Esophagus squamous epithelium (tissue), 5 donors: ENCODE results near the gene ZNF469. TPM values are rescaled to one million over a fixed set of nuclear protein-coding genes. Genes with fewer than 3 reads are reported as not detected.

Experiments used
- DNase-seq: peaks from one replicate; lab custom pipeline; 2025; lab: John Stamatoyannopoulos, UW
- H3K27ac ChIP-seq, 4 donors: fragments of 200-600 bp; sonication (generic); one replicate each; pipeline ENCODE4 v1.5.1; 2016 to 2019; ENCODE audit warnings: mild to moderate bottlenecking in 1 of 4
- H3K27me3 ChIP-seq, 4 donors: fragments of 200-600 bp; sonication (generic); 1 replicate in 3 of 4; 2 replicates in 1 of 4; pipeline versions ENCODE4 v1.5.1 to v1.6.0; 2017 to 2021; ENCODE audit warnings: antibody characterized with exemption in 1 of 4
- H3K36me3 ChIP-seq, 3 donors: fragments of 200-600 bp; sonication (generic); one replicate each; pipeline ENCODE4 v1.5.1; 2016 to 2019
- H3K4me1 ChIP-seq, 3 donors: fragments of 200-600 bp; sonication (generic); one replicate each; pipeline ENCODE4 v1.5.1; 2017 to 2019
- H3K4me3 ChIP-seq, 4 donors: fragments of 200-600 bp; sonication (generic); 1 replicate in 3 of 4; 2 replicates in 1 of 4; pipeline ENCODE4 v1.5.1; 2016 to 2019; ENCODE audit warnings: mild to moderate bottlenecking in 2 of 4, moderate library complexity in 1 of 4
- H3K9me3 ChIP-seq, 3 donors: fragments of 200-600 bp; sonication (generic); one replicate each; pipeline ENCODE4 v1.5.1; 2016 to 2019
- CTCF ChIP-seq, 6 experiments: fragments of 450-650 bp in 4 of 6; fragments of 200-600 bp in 2 of 6; sonication (generic) in 2 of 6; IDR thresholded peaks; one replicate each; pipeline ENCODE4 v1.5.1; 2016 to 2019; ENCODE audit warnings: antibody characterized with exemption in 6 of 6, mild to moderate bottlenecking in 4 of 6, moderate library complexity in 4 of 6
- POLR2A ChIP-seq, 4 donors: fragments of 450-650 bp; IDR thresholded peaks; one replicate each; pipeline ENCODE4 v1.6.1; 2017; ENCODE audit warnings: antibody characterized with exemption in 4 of 4, mild to moderate bottlenecking in 4 of 4, moderate library complexity in 3 of 4
- WGBS, 2 donors: methylation state at CpG; one replicate each; pipeline ENCODE4 v1.1.5; 2018; 5-methylcytosine and 5-hydroxymethylcytosine counted together
- intact Hi-C: fragments of 100-400 bp; cut with DNase I; formaldehyde crosslinking; loops from one replicate; pipeline ENCODE4 v1.15.0; 2022
- total RNA-seq, 4 donors: library from RNA; depleted of rRNA; stranded (reverse); fragments of >200 nt; gene quantifications; one replicate each; pipeline ENCODE4 v1.1.0, GENCODE V29; 2016
- donor health status: DM: yes; HTN: yes; CAD: no.

Gene ZNF469
- total RNA-seq, 4 donors from 2014 or later: 0.26 to 0.57 (median 0.35) TPM

- H3K4me1 ChIP-seq: peaks cover 3 to 29% (median 8%) of the 10 kb centered on the region in 3 donors
Measured at GRCh38 chr16:88385831-88386815, 3.4 kb downstream of the ZNF469 start.

GRCh38 chr16:88387180-88387765, 4.5 kb downstream of the ZNF469 start:
- Histone ChIP-seq H3K36me3 (no peaks in the 10 kb centered on the region), H3K9me3 (no peaks in the 10 kb centered on the region), H3K4me3 (no peak overlapping the region), H3K27ac (peak overlapping the region in 1 of 4 donors; percentile 49), H3K27me3 (peaks cover 0 to 97% (median 10%) of the 10 kb centered on the region in 4 donors), H3K4me1 (peaks cover 3 to 29% (median 8%) of the 10 kb centered on the region in 3 donors)
- WGBS, 2 donors: 91% methylated on average over 5 of the region's 29 CpGs; no CpG with 5 or more reads in 1 of the 2 donors
- no peak for DNase-seq
- intact Hi-C loops: no loop called here
- TF ChIP-seq CTCF (IDR thresholded peaks at IDR 0.05) (no peak), POLR2A (IDR thresholded peaks at IDR 0.05) (no peak)

More at GRCh38 chr16:88385831-88386815, 3.4 kb downstream of the ZNF469 start:
- 81 to 85% methylated on average over 24 to 26 of the region's 31 CpGs for WGBS, 2 donors
- DNase-seq: no peak
- no peak for TF ChIP-seq CTCF (IDR thresholded peaks at IDR 0.05)
- TF ChIP-seq POLR2A (IDR thresholded peaks at IDR 0.05): no peak
- Histone ChIP-seq H3K27ac (no peak overlapping the region), H3K9me3 (no peaks in the 10 kb centered on the region), H3K36me3 (no peaks in the 10 kb centered on the region), H3K27me3 (peaks cover 0 to 100% (median 10%) of the 10 kb centered on the region in 4 donors), H3K4me3 (no peak overlapping the region)
- intact Hi-C loops: no loop called here

- peaks cover 3 to 23% (median 8%) of the 10 kb centered on the region in 3 donors for H3K4me1 ChIP-seq
- H3K9me3 ChIP-seq: no peaks in the 10 kb centered on the region
- no peak for DNase-seq
- intact Hi-C loops: no loop called here
- peaks cover 0 to 97% (median 10%) of the 10 kb centered on the region in 4 donors for H3K27me3 ChIP-seq
- H3K27ac ChIP-seq: peak overlapping the region in 1 of 4 donors; percentile 49
- TF ChIP-seq CTCF (IDR thresholded peaks at IDR 0.05): no peak
- no peak for TF ChIP-seq POLR2A (IDR thresholded peaks at IDR 0.05)
- no peak overlapping the region for H3K4me3 ChIP-seq
- WGBS, 2 donors: 40 to 47% methylated on average over 3 to 6 of the region's 27 CpGs
- H3K36me3 ChIP-seq: no peaks in the 10 kb centered on the region
Measured at GRCh38 chr16:88387941-88388627, 5.3 kb downstream of the ZNF469 start.

- no peaks in the 10 kb centered on the region for H3K36me3 ChIP-seq
- WGBS, 2 donors: 84 to 91% methylated on average over 11 to 17 of the region's 24 CpGs
- no peak overlapping the region for H3K27ac ChIP-seq
- no peak overlapping the region for H3K4me3 ChIP-seq
- intact Hi-C loops: no loop called here
- H3K27me3 ChIP-seq: peaks cover 0 to 95% (median 3%) of the 10 kb centered on the region in 4 donors
- no peak for DNase-seq
- no peaks in the 10 kb centered on the region for H3K9me3 ChIP-seq
- peaks cover 0 to 13% (median 0%) of the 10 kb centered on the region in 3 donors for H3K4me1 ChIP-seq
- no peak for TF ChIP-seq POLR2A (IDR thresholded peaks at IDR 0.05)
- TF ChIP-seq CTCF (IDR thresholded peaks at IDR 0.05): no peak
Measured at GRCh38 chr16:88389191-88389590, 6.4 kb downstream of the ZNF469 start.
